H9 (cell line): Measurements from ENCODE around the gene MTFMT. TPM values are rescaled to one million over a fixed set of nuclear protein-coding genes. Genes with fewer than 3 reads are reported as not detected.
"Not testable (repeated sequence)": the region's sequence is repeated elsewhere in the genome, so short reads cannot be mapped to it uniquely, and the experiment has no call there.

Experiments used
- DNase-seq: peaks from one replicate; pipeline ENCODE4 v3.0.0-alpha.2; 2017
- H2AFZ ChIP-seq: one replicate; pipeline ENCODE4 v1.6.1; 2013; ENCODE audit warnings: mild to moderate bottlenecking, low read length, control low read depth, moderate library complexity
- H2AK5ac ChIP-seq: 2 replicates; pipeline ENCODE4 v1.6.1; 2013; ENCODE audit warnings: low read length, control low read depth, mixed read lengths; ENCODE audit not compliant: insufficient read length
- H2BK120ac ChIP-seq: one replicate; pipeline ENCODE4 v1.6.1; 2013; ENCODE audit warnings: low read depth, mild to moderate bottlenecking, low read length, control low read depth, inconsistent platforms; ENCODE audit not compliant: poor library complexity, severe bottlenecking
- H2BK12ac ChIP-seq: 2 replicates; pipeline ENCODE4 v1.6.1; 2013; ENCODE audit warnings: low read length, control low read depth, mixed read lengths, low read depth; ENCODE audit not compliant: insufficient read length
- H2BK15ac ChIP-seq: 2 replicates; pipeline ENCODE4 v1.6.1; 2013; ENCODE audit warnings: low read depth, low read length, control low read depth
- H2BK20ac ChIP-seq: one replicate; pipeline ENCODE4 v1.6.1; 2013; ENCODE audit warnings: low read depth, mild to moderate bottlenecking, low read length, control low read depth, inconsistent platforms; ENCODE audit not compliant: poor library complexity, severe bottlenecking
- H2BK5ac ChIP-seq: 2 replicates; pipeline ENCODE4 v1.6.1; 2013; ENCODE audit warnings: low read length, control low read depth, mixed read lengths; ENCODE audit not compliant: insufficient read length
- H3K14ac ChIP-seq: 2 replicates; pipeline ENCODE4 v1.6.1; 2013; ENCODE audit warnings: low read length, control low read depth; ENCODE audit not compliant: insufficient read depth
- H3K18ac ChIP-seq: 2 replicates; pipeline ENCODE4 v1.6.1; 2013; ENCODE audit warnings: low read depth, mild to moderate bottlenecking, mixed read lengths, low read length, control low read depth; ENCODE audit not compliant: insufficient read length
- H3K23ac ChIP-seq: 2 replicates; pipeline ENCODE4 v1.6.1; 2013; ENCODE audit warnings: low read length, control low read depth, mixed read lengths, low read depth; ENCODE audit not compliant: insufficient read length
- H3K23me2 ChIP-seq: 2 replicates; pipeline ENCODE4 v1.6.1; 2013; ENCODE audit warnings: low read depth, mild to moderate bottlenecking, mixed read lengths, low read length, control low read depth; ENCODE audit not compliant: insufficient read length, poor library complexity, severe bottlenecking
- H3K27ac ChIP-seq: 2 replicates; pipeline ENCODE4 v1.5.1; 2013; ENCODE audit warnings: low read length, control low read depth, mixed read lengths, low read depth; ENCODE audit not compliant: insufficient read length
- H3K27me3 ChIP-seq: 2 replicates; pipeline ENCODE4 v1.6.1; 2013; ENCODE audit warnings: low read length, control low read depth, inconsistent platforms; ENCODE audit not compliant: insufficient read depth
- H3K4ac ChIP-seq: 2 replicates; pipeline ENCODE4 v1.6.1; 2013; ENCODE audit warnings: low read depth, mild to moderate bottlenecking, control low read depth, inconsistent platforms, low read length, moderate library complexity
- H3K4me1 ChIP-seq: 2 replicates; pipeline ENCODE4 v1.6.1; 2013; ENCODE audit warnings: low read length, control low read depth, inconsistent platforms; ENCODE audit not compliant: insufficient read depth
- H3K4me2 ChIP-seq: 2 replicates; pipeline ENCODE4 v1.6.1; 2013; ENCODE audit warnings: low read length, control low read depth, mixed read lengths; ENCODE audit not compliant: insufficient read length, insufficient read depth
- H3K56ac ChIP-seq: 2 replicates; pipeline ENCODE4 v1.6.1; 2013; ENCODE audit warnings: low read depth, mild to moderate bottlenecking, mixed read lengths, low read length, control low read depth; ENCODE audit not compliant: insufficient read length
- H3K79me1 ChIP-seq: 2 replicates; pipeline ENCODE4 v1.6.1; 2013; ENCODE audit warnings: low read depth, mild to moderate bottlenecking, moderate library complexity, low read length, control low read depth, inconsistent platforms; ENCODE audit not compliant: insufficient read depth, poor library complexity, severe bottlenecking
- H3K79me2 ChIP-seq: 2 replicates; pipeline ENCODE4 v1.6.1; 2013; ENCODE audit warnings: low read length, control low read depth, inconsistent platforms; ENCODE audit not compliant: insufficient read depth
- H3K9ac ChIP-seq: 2 replicates; pipeline ENCODE4 v1.6.1; 2013; ENCODE audit warnings: low read length, control low read depth, mixed read lengths; ENCODE audit not compliant: insufficient read length; ENCODE audit errors: extremely low read depth
- H3K9me3 ChIP-seq: one replicate; pipeline ENCODE4 v1.6.1; 2013; ENCODE audit warnings: low read depth, low read length, inconsistent platforms; ENCODE audit not compliant: control insufficient read depth
- H3T11ph ChIP-seq: one replicate; pipeline ENCODE4 v1.6.1; 2013; ENCODE audit warnings: mild to moderate bottlenecking, low read length, control low read depth, inconsistent platforms
- H4K20me1 ChIP-seq: one replicate; pipeline ENCODE4 v1.6.1; 2013; ENCODE audit not compliant: control insufficient read depth, insufficient read length, insufficient read depth
- H4K5ac ChIP-seq: 2 replicates; pipeline ENCODE4 v1.6.1; 2013; ENCODE audit warnings: low read depth, mild to moderate bottlenecking, mixed read lengths, low read length, control low read depth; ENCODE audit not compliant: insufficient read length
- H4K8ac ChIP-seq: replicated peaks from 2 replicates; pipeline ENCODE4 v1.6.1; 2013; ENCODE audit warnings: low read length, control low read depth, mixed read lengths, low read depth; ENCODE audit not compliant: insufficient read length
- H4K91ac ChIP-seq: 2 replicates; pipeline ENCODE4 v1.6.1; 2013; ENCODE audit warnings: low read depth, mild to moderate bottlenecking, moderate library complexity, mixed read lengths, low read length, control low read depth; ENCODE audit not compliant: insufficient read length
- H3K27ac Mint-ChIP-seq, 3 experiments: 2 replicates in 2 of 3; 3 replicates in 1 of 3; pipeline ENCODE4 v1.8.0; 2020 to 2021; ENCODE audit warnings: mixed read lengths in 3 of 3, mild to moderate bottlenecking in 1 of 3, moderate library complexity in 1 of 3
- H3K27me3 Mint-ChIP-seq: 2 replicates; pipeline ENCODE4 v1.8.0; 2021; ENCODE audit warnings: low read depth, mild to moderate bottlenecking, moderate library complexity, mixed read lengths
- H3K36me3 Mint-ChIP-seq, 3 experiments: 2 replicates in 2 of 3; 3 replicates in 1 of 3; pipeline ENCODE4 v1.8.0; 2020 to 2021; ENCODE audit warnings: low read depth in 3 of 3, mixed read lengths in 3 of 3; ENCODE audit not compliant: insufficient read depth in 1 of 3
- H3K4me1 Mint-ChIP-seq, 2 experiments: 2 replicates each; pipeline ENCODE4 v1.8.0; 2020; ENCODE audit warnings: mixed read lengths in 2 of 2
- H3K4me3 Mint-ChIP-seq, 2 experiments: 2 replicates in 1 of 2; 3 replicates in 1 of 2; pipeline ENCODE4 v1.8.0; 2020 to 2021; ENCODE audit warnings: mild to moderate bottlenecking in 2 of 2, mixed read lengths in 2 of 2, moderate library complexity in 1 of 2
- H3K9me3 Mint-ChIP-seq, 2 experiments: 2 replicates in 1 of 2; 3 replicates in 1 of 2; pipeline ENCODE4 v1.8.0; 2020; ENCODE audit warnings: mild to moderate bottlenecking in 2 of 2, mixed read lengths in 2 of 2, moderate library complexity in 1 of 2
- WGBS: extraction: QIAGEN DNeasy Blood & Tissue Kit; methylation state at CpG from one replicate; pipeline ENCODE4 v1.1.7; 2013; ENCODE audit warnings: missing lambda C conversion rate, low lambda C conversion rate, mixed read lengths; ENCODE audit not compliant: insufficient read length; ENCODE audit errors: extremely low coverage; 5-methylcytosine and 5-hydroxymethylcytosine counted together
- total RNA-seq: library from RNA; stranded (reverse); gene quantifications from 2 replicates; pipeline ENCODE4 v1.2.1, GENCODE V29; 2021
- TF ChIP-seq, protein P1 (sequence below): fragments of 200-600 bp; sonication (generic); conservative IDR thresholded peaks from 3 replicates; pipeline ENCODE4 v1.8.0; 2021; ENCODE audit warnings: antibody characterized with exemption, mild to moderate bottlenecking

MTFMT gene
- total RNA-seq, 1 experiment from 2014 or later: 16.0 TPM

- H3K27ac Mint-ChIP-seq: peak within 1 kb of the TSS in 1 of 3 experiments; percentile 53; a peak in 2 of 7 replicates
- Histone ChIP-seq H3K9me3 (no peaks in the 10 kb centered on the region), H4K8ac (no peak within 1 kb of the TSS), H3K27ac (no peak within 1 kb of the TSS), H2AFZ (no peak within 1 kb of the TSS), H2BK15ac (no peak within 1 kb of the TSS), H4K20me1 (no peaks in the 10 kb centered on the region), H4K5ac (no peak within 1 kb of the TSS), H3K79me1 (no peaks in the 10 kb centered on the region), H3K4me1 (no peaks in the 10 kb centered on the region), H2BK20ac (no peak within 1 kb of the TSS), H2BK5ac (no peak within 1 kb of the TSS), H2BK120ac (no peak within 1 kb of the TSS), H4K91ac (no peak within 1 kb of the TSS), H3K23me2 (no peaks in the 10 kb centered on the region), H3K56ac (no peak within 1 kb of the TSS), H3K9ac (no peak within 1 kb of the TSS), H3K23ac (no peak within 1 kb of the TSS), H3K4me2 (no peak within 1 kb of the TSS), H3K79me2 (no peaks in the 10 kb centered on the region), H3K18ac (no peak within 1 kb of the TSS), H3K14ac (no peak within 1 kb of the TSS), H3K4ac (no peak within 1 kb of the TSS), H3T11ph (no peak within 1 kb of the TSS), H2AK5ac (no peak within 1 kb of the TSS), H2BK12ac (no peak within 1 kb of the TSS), H3K27me3 (no peaks in the 10 kb centered on the region)
- no peak within 1 kb of the TSS for H3K4me3 Mint-ChIP-seq
- no CpG with 5 or more reads among the region's 7 CpGs for WGBS
- H3K4me1 Mint-ChIP-seq: peaks cover 12 to 13% of the 10 kb centered on the region in 2 experiments
- TF ChIP-seq, protein P1, sequence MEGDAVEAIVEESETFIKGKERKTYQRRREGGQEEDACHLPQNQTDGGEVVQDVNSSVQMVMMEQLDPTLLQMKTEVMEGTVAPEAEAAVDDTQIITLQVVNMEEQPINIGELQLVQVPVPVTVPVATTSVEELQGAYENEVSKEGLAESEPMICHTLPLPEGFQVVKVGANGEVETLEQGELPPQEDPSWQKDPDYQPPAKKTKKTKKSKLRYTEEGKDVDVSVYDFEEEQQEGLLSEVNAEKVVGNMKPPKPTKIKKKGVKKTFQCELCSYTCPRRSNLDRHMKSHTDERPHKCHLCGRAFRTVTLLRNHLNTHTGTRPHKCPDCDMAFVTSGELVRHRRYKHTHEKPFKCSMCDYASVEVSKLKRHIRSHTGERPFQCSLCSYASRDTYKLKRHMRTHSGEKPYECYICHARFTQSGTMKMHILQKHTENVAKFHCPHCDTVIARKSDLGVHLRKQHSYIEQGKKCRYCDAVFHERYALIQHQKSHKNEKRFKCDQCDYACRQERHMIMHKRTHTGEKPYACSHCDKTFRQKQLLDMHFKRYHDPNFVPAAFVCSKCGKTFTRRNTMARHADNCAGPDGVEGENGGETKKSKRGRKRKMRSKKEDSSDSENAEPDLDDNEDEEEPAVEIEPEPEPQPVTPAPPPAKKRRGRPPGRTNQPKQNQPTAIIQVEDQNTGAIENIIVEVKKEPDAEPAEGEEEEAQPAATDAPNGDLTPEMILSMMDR: no peak
- peaks cover 5% of the 10 kb centered on the region; the same call in 1 of the 2 replicates for H3K27me3 Mint-ChIP-seq
- H3K36me3 Mint-ChIP-seq: no peaks in the 10 kb centered on the region
- H3K9me3 Mint-ChIP-seq: no peaks in the 10 kb centered on the region
- DNase-seq: no peak
These were observed 15.5 kb upstream of the MTFMT start, which contains the start of gene SLC51B for GRCh38 chr15:65044724-65045481. SLC51B (plus strand) TSS chr15:65045387; CDS start chr15:65050005, 4,618 bp downstream.

DNA sequence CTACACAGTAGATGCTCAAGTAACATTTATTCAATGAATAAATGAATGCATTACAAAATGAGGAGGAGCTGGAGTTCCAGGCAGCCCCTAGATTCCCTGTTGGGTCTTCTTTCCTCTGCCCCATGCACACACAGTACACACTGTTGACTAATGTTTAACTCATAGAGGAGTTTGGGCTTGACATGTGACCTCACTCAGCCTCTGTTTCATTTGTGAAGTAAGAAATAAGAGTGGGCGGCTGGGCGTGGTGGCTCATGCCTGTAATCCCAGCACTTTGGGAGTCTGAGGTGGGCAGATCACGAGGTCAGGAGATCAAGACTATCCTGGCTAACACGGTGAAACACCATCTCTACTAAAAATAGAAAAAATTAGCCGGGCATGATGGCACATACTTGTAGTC, 14.8 kb upstream of the MTFMT start:
- WGBS: no CpG with 5 or more reads among the region's 5 CpGs
- H2AK5ac ChIP-seq, H3K18ac ChIP-seq, H3K23me2 ChIP-seq, H4K5ac ChIP-seq, H3K9ac ChIP-seq, H3K9me3 ChIP-seq, H3K27me3 Mint-ChIP-seq, H2BK12ac ChIP-seq, H3K4me1 Mint-ChIP-seq, H4K20me1 ChIP-seq, H3K23ac ChIP-seq, H3K9me3 Mint-ChIP-seq, H3T11ph ChIP-seq, H3K79me2 ChIP-seq, H3K27me3 ChIP-seq, H3K56ac ChIP-seq, H3K27ac Mint-ChIP-seq, H3K14ac ChIP-seq, H3K4ac ChIP-seq, H3K36me3 Mint-ChIP-seq, H3K4me2 ChIP-seq, H2BK20ac ChIP-seq, H3K4me1 ChIP-seq, H2BK15ac ChIP-seq, H4K91ac ChIP-seq, H2AFZ ChIP-seq, H2BK5ac ChIP-seq, H3K27ac ChIP-seq, H2BK120ac ChIP-seq, DNase-seq, H3K79me1 ChIP-seq, H3K4me3 Mint-ChIP-seq, H4K8ac ChIP-seq: not testable (repeated sequence)
